OCI-LY3 (cell line): ENCODE results near the gene THPO.

ENCODE experiments used
- EZH2phosphoT487 ChIP-seq: fragments of 200-600 bp; shearing (Covaris generic); IDR thresholded peaks from 2 replicates; pipeline ENCODE4 v1.6.1; 2018; ENCODE audit warnings: antibody characterized with exemption, mixed run types, low read depth
- TF ChIP-seq, protein P1 (sequence below): fragments of 200-600, 300-600 bp; sonication (generic); IDR thresholded peaks from 2 replicates; pipeline ENCODE4 v1.5.1; 2014; ENCODE audit warnings: antibody characterized with exemption, low read length, low read depth

DNA sequence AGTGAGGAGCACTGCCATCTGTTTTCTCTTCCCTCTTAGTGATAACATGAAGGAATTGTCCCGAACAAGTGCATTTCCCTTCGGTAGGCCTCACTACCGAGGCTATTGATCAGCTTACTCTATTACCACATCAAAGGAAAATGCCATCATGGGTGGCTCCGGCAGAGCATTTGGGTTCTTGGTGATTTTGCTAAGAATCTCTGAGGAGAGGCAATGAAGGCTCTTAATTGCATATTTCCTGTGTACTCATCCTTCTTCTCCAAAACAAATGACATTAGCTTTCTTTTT, 37.1 kb upstream of the THPO start:
- TF ChIP-seq, protein P1, sequence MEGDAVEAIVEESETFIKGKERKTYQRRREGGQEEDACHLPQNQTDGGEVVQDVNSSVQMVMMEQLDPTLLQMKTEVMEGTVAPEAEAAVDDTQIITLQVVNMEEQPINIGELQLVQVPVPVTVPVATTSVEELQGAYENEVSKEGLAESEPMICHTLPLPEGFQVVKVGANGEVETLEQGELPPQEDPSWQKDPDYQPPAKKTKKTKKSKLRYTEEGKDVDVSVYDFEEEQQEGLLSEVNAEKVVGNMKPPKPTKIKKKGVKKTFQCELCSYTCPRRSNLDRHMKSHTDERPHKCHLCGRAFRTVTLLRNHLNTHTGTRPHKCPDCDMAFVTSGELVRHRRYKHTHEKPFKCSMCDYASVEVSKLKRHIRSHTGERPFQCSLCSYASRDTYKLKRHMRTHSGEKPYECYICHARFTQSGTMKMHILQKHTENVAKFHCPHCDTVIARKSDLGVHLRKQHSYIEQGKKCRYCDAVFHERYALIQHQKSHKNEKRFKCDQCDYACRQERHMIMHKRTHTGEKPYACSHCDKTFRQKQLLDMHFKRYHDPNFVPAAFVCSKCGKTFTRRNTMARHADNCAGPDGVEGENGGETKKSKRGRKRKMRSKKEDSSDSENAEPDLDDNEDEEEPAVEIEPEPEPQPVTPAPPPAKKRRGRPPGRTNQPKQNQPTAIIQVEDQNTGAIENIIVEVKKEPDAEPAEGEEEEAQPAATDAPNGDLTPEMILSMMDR: no peak
- TF ChIP-seq EZH2phosphoT487: no peak
